CD4-positive, alpha-beta T cell treated with Interleukin-1 beta for 1 hour (primary cell): Measurements from ENCODE around the gene PIGU.
"Not testable (repeated sequence)": the region's sequence is repeated elsewhere in the genome, so short reads cannot be mapped to it uniquely, and the experiment has no call there.

Experiments
- DNase-seq, 2 donors: peaks; one replicate each; pipeline ENCODE4 v3.0.0-alpha.2; 2020 to 2022

PIGU gene, protein sequence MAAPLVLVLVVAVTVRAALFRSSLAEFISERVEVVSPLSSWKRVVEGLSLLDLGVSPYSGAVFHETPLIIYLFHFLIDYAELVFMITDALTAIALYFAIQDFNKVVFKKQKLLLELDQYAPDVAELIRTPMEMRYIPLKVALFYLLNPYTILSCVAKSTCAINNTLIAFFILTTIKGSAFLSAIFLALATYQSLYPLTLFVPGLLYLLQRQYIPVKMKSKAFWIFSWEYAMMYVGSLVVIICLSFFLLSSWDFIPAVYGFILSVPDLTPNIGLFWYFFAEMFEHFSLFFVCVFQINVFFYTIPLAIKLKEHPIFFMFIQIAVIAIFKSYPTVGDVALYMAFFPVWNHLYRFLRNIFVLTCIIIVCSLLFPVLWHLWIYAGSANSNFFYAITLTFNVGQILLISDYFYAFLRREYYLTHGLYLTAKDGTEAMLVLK

DNA sequence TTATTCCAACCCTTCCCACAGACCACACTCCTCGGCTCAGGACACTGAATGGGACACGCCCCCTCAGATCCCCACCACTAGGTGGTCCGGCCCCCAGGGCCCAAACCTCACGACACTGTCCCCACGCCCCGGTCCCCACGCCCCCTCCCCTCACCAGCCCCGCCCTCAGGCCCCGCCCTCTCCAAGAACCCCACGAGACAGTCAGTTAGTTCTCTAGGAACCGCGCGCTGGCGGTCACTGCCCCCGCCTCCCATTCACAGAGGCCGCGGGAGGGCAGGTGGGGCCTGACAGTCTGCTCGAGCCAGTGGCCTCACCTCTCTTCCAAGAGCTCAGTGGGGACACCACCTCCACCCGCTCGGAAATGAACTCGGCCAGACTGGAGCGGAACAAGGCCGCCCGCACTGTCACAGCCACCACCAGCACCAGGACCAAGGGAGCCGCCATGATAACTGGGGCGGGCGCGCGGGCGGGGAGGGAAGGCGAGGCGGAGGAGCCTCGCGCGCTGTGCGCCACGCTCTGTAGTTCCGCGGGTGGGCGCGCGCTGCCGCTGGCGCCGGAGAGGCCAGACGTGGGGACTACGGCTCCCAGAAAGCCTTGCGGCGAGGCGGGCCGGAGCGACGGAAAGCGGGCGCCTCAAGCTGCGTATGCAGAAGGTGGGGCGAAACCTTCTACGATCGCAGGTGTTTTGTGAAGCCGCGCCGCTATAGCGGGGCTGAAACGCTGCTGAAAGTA is at the start of gene PIGU:
Gene PIGU, minus strand, starts transcription at position 451 of the 732 bp plus-strand sequence. Its CDS starts 7 bp downstream, at position 444.
- peak; percentile 95 to 96 for DNase-seq

DNA sequence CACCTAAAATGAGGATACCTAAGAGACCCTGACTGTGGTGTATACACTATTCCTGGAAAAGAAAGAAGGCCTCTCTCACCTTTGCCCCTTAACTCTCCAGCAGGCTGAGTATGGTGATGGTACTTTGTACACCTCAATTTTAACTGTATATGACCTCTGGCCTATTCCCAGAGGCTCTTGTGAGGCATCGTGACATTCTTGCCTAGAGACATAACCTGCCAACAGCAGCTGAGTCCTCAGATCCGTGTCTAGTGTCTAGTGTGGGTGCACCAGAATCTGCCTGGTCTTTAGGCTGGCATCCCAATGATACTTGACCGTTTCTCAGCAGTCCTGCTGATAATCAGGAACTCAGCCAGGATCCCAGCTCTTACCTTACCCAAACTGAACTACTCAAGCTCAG is 47.3 kb upstream of the PIGU start:
- no peak for DNase-seq

DNA sequence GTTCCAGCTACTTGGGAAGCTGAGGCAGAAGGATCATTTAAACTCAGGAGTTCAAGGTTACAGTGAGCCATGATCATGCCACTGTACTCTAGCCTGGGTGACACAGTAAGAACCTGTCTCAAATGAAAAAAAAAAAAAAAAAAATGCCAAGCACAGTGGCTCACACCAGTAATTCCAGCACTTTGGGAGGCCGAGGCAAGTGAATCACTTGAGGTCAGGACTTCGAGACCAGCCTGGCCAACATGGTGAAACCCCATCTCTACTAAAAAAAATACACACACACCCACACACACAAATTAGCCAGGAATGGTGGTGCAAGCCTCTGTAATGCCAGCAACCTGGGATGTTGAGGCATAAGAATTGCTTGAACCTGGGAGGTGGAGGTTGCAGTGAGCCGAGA is 45.7 kb upstream of the PIGU start:
- DNase-seq: not testable (repeated sequence)

DNA sequence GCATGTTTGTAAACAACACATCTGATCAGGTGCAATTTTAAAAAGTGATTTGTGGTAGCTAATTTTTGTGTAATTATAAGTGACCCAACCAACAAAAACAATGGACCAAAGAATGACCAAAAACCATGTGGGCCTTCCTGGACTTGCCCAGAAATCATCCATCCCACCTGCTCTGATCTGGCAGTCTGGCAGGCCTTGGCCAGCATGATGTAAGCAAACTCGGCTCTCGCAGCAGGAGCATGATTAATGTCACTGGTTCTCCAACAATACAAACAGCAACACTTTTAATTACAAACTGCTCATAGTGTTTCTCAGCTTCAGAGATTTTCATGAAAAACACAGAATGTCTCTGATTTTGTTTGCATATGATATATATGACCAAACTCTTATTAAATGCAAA is 43.4 kb upstream of the PIGU start:
- DNase-seq: no peak

DNA sequence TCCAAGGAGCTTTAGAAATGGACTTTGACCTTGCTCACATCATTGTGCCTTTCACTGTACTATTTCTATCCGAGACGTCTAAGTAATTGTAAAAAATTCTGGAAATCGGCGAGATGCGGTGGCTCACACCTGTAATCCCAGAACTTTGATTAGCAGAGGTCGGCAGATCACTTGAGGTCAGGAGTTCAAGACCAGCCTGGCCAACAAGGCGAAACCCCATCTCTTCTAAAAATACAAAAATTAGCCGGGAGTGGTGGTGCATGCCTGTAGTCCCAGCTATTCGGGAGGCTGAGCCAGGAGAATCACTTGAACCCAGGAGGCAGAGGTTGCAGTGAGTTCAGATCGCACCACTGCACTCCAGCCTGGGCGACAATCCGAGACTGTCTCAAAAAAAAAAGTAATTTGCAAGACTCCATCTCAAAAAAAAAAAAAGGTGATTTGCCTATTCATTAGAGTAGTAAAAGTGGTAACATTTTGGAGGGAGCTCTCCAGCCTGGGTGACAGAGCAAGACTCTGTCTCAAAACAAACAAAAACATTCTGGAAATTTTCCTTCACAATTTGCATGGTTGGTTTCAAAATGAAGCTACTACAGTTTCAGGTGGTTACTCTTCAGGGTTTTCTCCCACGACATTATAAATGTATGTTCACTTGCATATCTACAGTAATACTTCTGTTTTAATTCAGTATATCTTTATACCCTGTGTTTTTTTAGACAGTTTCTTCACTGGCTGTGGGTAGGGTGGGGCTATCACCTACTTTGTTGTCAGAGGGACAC is 42.5 kb upstream of the PIGU start:
- not testable (repeated sequence) for DNase-seq

DNA sequence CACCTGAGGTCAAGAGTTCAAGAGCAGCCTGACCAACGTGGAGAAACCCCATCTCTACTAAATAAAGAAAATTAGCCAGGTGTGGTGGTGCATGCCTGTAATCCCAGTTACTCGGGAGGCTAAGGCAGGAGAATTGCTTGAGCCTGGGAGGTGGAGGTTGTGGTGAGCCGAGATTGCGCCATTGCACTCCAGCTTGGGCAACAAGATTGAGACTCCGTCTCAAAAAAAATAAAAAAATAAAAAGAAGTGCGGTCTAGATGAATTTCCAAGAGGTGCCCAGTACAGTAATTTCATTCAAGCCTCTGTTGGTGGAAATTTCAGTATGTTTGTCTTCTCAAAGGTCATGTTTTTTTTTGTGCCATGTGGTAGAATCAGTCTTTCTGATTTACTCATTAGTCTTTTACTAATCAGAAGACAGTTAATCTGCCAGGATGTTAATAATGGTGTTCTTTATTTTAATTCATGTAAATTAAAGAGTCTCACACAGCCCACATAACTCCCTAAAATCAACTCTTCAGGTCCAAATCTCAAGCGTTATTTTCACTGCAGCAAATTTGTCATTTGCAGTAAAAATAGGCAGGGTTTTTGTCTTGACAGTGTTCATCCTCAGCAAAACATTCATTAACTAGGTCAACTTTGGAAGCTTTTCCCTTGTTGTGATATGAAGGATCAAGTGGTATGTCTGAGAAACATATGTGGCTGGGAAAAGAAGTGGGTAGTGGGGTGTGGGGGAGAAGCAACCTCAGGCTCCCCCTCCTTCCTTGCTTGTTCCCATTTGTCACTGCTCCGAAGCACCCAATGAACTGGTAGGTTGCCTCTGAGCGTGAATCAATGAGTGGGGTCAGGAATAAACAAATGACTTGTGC is 40.6 kb upstream of the PIGU start:
- DNase-seq: no peak

DNA sequence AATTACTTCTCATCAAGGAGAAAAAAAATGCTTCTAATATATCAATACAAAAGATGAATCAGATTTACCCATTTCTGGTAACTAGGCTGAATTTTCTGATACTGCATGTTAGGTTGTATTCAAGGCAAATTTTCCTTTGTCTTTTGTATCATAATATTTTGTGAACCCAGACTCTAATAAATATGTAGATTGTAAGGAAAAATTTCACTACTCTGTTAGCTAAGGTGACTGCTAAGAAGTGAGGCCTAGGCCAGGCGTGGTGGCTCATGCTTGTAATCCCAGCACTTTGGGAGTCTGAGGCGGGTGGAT is 40.0 kb upstream of the PIGU start:
- no peak for DNase-seq

DNA sequence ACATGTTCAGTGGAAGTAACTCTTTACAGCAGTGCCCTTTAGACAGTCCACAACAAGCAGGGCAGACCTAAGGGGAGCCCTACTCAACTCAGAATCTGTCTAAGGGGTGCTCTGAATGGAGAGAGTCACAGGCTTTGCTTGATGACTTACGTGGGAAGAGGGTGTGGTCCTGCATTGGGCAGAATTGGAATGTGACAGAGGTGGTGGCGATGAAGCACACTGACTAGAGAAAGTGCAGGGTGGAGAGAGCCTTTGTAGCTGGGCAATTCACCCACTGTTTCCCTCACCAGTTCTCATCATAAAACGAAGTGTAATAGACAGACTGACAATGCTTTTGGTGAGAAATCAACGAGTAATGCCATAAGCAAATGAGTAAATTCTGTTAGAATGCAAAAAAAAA is 38.5 kb upstream of the PIGU start:
- DNase-seq: no peak

DNA sequence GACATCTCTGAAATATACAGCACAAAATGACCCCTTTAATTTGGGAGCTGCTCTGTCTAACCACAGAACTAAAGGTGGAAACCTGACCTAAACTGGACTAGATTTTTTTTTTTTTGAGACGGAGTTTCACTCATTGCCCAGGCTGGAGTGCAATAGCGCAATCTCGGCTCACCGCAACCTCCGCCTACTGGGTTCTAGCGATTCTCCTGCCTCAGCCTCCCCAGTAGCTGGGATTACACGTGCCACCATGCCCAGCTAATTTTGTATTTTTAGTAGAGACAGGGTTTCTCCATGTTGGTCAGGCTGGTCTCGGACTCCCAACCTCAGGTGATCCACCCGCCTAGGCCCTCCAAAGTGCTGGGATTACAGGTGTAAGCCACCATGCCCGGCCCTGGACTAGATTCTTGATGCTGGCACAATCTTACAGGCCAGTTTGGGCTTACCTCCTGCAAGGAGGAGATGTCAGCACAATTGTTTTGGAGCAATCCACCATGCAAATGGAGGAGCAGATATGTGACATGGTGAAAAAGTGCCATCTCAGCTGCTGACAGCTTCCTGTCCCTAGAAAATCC is 37.1 kb upstream of the PIGU start:
- not testable (repeated sequence) for DNase-seq

DNA sequence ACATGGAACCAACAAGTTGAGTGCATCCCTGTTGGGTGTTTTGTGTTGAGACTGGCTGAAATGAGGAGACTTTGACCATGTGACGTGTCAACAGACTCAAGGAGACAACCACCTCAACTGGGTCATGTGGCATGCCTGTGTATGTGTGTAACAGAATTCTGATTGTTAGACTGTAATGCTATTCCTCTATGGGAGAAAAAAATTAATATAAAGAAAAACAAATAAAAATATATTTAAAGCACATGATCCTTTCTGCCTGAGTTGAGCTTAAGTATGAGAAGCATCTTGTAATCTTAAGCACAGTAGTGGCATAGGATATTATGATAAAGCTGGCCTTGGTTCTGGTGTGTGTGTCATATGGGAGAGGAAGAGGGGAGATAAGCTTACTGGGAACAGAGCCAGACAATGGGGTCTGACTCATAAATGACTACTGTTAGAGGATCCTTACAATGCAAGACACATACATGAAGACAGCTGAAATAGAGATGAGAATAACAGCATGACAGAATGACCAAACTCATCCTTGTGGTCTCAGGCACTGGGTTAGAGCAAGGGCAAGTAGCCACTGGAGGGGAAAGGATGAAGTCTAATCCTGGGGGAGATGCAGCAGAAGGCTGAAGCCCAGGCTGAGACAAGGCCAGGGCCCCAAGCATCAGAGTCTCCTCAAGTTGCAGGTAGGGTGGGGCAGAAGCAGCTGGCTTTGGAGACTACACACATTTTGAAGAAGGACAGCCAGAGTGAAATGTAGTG is 36.5 kb upstream of the PIGU start:
- no peak for DNase-seq

DNA sequence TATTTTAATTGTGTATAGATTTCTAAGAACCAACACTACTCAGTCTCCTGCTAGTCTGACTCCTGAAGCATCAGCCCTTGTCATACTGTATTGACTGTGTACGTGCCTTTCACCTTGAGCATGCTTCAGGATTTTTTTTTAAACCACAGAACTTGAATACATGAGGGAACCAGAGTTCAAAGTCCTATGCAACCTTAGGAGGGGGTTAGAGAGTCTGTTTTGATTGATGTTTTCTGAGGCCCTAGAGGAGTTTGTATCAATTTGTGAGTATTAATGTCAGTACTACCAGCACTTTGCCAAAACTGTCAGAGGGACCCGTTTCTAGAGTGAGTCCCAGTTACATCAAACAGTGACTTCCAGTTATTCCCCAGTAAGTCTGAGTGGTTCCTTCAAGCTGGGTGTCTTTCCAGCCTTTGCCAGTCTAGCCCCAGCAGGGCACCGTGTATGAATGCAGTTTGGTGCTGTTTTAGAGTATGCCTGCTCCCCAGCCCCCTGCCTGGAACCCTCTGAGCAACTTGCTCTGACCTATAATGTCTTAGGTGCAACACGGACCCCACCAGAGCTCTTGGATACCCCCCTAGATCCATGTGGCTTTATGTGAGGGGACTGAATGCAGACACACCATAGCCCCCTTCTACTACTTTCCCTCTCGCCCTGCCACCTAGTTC is 35.8 kb upstream of the PIGU start:
- no peak for DNase-seq

DNA sequence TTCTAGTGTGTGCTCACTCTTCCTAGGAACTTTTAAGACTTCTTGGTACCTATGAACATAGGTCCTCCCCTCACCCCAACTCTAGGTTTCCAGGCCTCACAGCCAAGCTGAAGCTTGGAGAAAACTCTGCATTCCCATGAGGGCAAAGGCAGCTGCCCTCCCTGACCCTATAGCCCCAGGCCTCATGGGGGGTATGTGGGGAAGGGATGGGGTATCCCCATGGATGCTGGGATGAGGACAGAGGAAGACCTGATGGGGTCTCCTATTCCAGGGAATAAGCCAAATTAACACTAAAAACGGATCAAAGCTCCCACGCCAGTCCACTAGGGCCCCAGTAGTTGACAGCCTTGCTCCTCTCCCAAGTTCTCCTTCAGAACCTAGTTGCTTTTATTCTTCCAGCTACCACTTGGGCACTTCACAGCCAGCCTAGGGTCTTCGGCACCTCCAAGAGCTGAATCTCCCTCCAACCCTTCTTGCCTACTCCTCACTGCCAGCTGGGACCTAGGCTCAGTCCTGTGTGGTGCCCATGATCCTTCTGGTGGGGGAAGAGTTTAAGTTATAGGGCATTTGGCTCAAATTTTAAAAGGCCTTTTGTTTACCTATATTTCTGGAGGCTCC is 35.0 kb upstream of the PIGU start:
- no peak for DNase-seq

DNA sequence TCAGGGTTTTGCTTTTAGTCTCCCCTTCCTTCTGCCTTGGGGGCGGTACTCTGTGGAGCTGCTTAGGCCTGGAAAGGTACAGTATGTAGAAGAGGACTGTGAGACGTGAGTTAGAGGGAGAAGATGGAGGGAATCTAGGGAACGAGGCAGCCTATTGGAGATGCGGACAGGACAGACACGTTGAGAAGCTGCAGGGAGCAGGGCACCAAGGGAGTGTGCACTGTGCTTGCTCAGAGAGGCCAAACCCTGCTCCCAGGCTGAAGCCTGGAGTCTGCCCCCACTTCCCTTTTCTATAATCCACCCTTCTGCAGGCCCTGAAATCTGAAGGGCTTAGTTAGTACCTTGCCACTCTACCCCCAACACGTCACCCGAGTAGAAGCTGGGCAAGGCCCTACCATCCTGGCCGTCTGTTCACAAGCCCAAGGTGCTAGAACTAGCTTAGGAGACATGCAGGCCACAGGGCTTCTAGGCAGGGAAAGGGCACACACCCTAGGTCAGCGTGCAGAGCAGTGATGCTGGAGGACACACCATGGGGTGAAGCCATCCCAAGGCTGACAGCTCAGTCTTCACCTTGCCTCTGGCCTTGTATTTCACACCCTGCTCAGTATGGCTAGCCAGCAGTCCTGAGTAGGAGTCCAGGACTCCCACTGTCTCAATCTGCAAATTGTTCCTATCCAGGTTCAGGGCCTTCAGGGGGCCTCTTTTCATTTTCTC is 34.1 kb upstream of the PIGU start:
- no peak for DNase-seq

DNA sequence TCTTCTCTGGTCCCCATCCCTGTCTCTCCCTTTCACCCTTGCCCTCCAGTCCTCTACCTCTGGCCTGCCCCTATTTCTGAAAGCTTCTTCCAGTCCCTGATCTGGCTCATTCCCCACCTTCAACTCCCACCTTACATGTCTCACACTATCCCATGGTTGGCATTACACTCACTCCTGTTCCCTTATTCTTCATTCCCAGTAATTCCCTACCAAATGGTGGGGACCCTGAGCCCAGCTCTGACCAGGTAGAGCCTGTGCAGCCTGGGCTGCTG is 33.6 kb upstream of the PIGU start:
- DNase-seq: no peak

DNA sequence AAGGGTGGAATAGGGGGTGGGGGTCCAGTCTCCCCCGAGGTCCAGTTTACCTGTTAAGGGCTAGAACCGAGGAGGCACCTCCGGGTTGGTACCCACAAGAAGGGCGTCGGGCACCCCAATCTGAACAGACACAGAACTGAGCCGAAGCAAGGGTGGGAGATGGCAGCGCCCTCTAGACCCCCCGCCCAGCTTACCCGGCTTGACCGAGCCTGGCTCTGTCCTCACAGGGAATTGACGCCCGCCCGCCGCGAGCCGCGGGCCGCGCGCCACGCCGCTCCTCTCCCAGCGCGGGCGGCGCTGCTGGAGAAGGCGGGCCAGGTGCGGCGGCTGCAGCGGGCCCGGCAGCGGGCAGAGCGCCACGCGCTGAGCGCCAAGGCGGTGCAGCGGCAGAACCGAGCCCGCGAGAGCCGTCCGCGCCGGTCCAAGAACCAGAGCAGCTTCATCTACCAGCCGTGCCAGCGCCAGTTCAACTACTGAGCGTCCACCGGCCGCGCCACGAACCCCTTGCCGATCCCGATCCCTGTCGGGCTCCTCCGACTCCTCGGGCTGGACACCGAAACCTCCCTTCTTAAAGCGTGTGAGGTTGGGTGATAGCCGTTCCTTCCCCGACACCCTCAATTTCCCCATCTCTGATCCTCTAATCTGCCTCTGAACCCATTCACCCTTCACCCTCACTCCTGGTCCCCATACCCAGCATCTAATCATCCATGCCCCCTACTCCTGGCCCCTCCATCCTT is 33.1 kb upstream of the PIGU start:
- DNase-seq: peak in 1 of 2 donors; percentile 45

DNA sequence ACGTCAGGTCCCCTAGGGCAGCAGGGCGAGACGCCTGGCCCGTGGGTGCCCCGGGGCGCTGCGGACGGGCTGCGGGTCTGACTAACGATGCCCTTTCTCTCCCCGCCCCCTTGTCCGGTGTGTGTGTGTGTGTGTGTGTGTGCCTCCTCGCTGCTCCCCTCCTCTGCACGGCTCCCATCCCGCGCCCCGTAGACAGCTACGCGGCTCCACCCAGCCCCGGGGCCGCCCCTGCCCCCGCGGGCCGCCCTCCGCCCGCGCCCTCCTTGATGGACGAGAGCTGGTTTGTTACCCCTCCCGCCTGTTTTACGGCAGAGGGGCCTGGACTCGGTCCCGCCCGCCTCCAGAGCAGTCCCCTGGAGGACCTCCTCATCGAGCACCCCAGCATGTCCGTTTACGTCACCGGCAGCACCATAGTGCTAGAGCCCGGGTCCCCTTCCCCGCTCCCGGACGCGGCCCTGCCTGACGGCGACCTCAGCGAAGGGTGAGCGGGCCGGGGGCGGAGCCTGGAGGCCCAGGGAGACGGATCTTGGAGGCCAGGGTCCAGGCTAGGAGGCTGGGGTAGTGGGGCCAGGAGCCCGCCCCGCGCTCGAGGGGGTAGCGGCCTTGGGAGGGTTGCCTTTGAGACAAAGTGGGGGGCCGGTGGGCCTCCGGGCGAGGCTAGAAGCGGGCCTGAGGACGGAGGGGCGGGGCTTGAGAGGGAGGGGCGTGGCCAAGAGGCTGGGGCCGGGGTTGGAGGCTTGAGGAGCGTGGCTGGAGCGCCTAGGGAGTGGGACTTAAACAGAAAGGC is 32.3 kb upstream of the PIGU start:
- DNase-seq: peak; percentile 83 to 84

DNA sequence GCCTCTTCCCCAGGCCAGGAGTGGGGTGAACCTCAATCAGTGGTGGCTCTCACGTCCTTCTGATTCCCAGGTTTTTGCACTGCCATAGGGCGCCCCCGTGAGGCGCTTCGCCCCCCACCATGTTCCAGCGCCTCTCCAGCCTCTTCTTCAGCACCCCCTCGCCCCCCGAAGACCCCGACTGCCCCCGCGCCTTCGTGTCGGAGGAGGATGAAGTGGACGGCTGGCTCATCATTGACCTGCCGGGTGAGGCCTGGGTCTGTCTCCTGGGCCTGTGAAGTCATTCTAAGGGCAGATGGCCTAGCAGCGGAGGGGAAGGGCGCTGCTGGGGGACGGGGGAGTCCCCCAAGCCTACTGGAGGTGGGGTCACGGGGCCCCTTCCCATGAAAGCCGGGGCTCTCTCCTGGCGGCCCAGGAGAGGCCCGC is 31.7 kb upstream of the PIGU start:
- DNase-seq: peak; percentile 55 to 59
